GM18520 (cell line): Measurements from ENCODE around the gene C12orf57.

Experiments
- ATAC-seq: cut with Tn5 transposase; IDR thresholded peaks from one replicate; pipeline ENCODE4 v1.9.1; 2021; ENCODE audit not compliant: unreplicated experiment

C12orf57 gene

GRCh38 chr12:6987956-6988553 is 44.2 kb downstream of the C12orf57 start:
- no peak for ATAC-seq
